Measurements from ENCODE around the gene FBXW7.

DNA sequence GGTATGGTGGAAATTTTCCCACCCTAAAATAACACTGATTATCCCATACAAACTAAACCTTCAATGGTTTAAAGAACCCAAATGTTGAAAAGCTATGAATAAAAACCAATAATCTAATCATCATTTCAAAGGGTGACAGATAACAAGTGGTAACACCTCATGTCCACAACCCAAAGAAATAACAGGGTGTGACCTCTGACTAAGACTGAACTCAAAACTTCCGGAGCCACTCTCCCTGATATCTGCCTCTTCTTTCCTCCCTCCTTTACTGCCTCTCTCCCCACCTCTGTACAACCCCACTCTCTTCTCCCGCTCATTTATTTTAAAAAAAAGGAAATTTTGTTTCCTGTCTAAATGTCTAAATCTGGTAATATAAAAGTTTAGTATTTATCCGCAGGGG, 11.5 kb downstream of the FBXW7 start:
- no peak for TF ChIP-seq CTCF (IDR thresholded peaks at IDR 0.05)
- no peak for TF ChIP-seq POLR2A (IDR thresholded peaks at IDR 0.05)
